Measurements from ENCODE around the gene GCK.

- TF ChIP-seq SNAI2 (CRISPR knock-in tag; IDR thresholded peaks at IDR 0.05): no peak
- no peak for TF ChIP-seq ZNF8 (CRISPR knock-in tag; IDR thresholded peaks at IDR 0.05)
- no peak for TF ChIP-seq ISL1 (CRISPR knock-in tag; IDR thresholded peaks at IDR 0.05)
- TF ChIP-seq RARB (CRISPR knock-in tag; IDR thresholded peaks at IDR 0.05): no peak
- no peak for TF ChIP-seq PATZ1 (CRISPR knock-in tag; IDR thresholded peaks at IDR 0.05; ENCODE audit: borderline replicate concordance)
- no peak for TF ChIP-seq CREB5 (CRISPR knock-in tag; IDR thresholded peaks at IDR 0.05; ENCODE audit: low read depth)
- TF ChIP-seq ARNTL (CRISPR knock-in tag; IDR thresholded peaks at IDR 0.05; ENCODE audit: borderline replicate concordance, low read depth): no peak
- TF ChIP-seq ZNF70 (CRISPR knock-in tag; IDR thresholded peaks at IDR 0.05): no peak
- TF ChIP-seq TSHZ2 (CRISPR knock-in tag; IDR thresholded peaks at IDR 0.05): no peak
- TF ChIP-seq PPARA (CRISPR knock-in tag; IDR thresholded peaks at IDR 0.05; ENCODE audit: borderline replicate concordance): no peak
- TF ChIP-seq POU6F1 (CRISPR knock-in tag; IDR thresholded peaks at IDR 0.05; ENCODE audit: borderline replicate concordance, low read depth): no peak
These were observed 89.6 kb downstream of the GCK start for GRCh38 chr7:44099669-44100068.
